Duodenal mucosa (tissue), 2 donors: ENCODE data around the gene SLC39A11.
"Not testable (repeated sequence)": the region's sequence is repeated elsewhere in the genome, so short reads cannot be mapped to it uniquely, and the experiment has no call there.

Experiments
- H3K27ac ChIP-seq: one replicate; pipeline ENCODE4 v1.7.0; 2013; ENCODE audit warnings: low read depth, low read length
- H3K27me3 ChIP-seq, 2 donors: one replicate each; pipeline ENCODE4 v1.7.0; 2013; ENCODE audit warnings: low read length in 2 of 2, control low read depth in 1 of 2; ENCODE audit not compliant: insufficient read depth in 2 of 2, control insufficient read depth in 1 of 2
- H3K36me3 ChIP-seq, 2 donors: one replicate each; pipeline ENCODE4 v1.7.0; 2013; ENCODE audit warnings: low read length in 2 of 2, control low read depth in 1 of 2; ENCODE audit not compliant: insufficient read depth in 2 of 2, control insufficient read depth in 1 of 2
- H3K4me1 ChIP-seq, 2 donors: one replicate each; pipeline ENCODE4 v1.7.0; 2013; ENCODE audit warnings: low read length in 2 of 2, control low read depth in 1 of 2; ENCODE audit not compliant: insufficient read depth in 2 of 2, control insufficient read depth in 1 of 2
- H3K4me3 ChIP-seq, 2 donors: one replicate each; pipeline ENCODE4 v1.7.0; 2013; ENCODE audit warnings: low read length in 2 of 2, low read depth in 1 of 2
- H3K9ac ChIP-seq, 2 donors: one replicate each; pipeline ENCODE4 v1.7.0; 2013; ENCODE audit warnings: low read length in 2 of 2, low read depth in 1 of 2
- H3K9me3 ChIP-seq, 2 donors: one replicate each; pipeline ENCODE4 v1.7.0; 2013; ENCODE audit warnings: low read length in 2 of 2, control low read depth in 1 of 2; ENCODE audit not compliant: control insufficient read depth in 1 of 2

The SLC39A11 gene

GRCh38 chr17:72794152-72794551 lies 298.3 kb downstream of the SLC39A11 start:
- Histone ChIP-seq H3K36me3 (peaks cover 8% of the 10 kb centered on the region in 2 donors), H3K27me3 (no peaks in the 10 kb centered on the region), H3K27ac (no peak overlapping the region), H3K9ac (no peak overlapping the region), H3K4me1 (no peaks in the 10 kb centered on the region), H3K9me3 (peaks cover 0 to 13% of the 10 kb centered on the region in 2 donors), H3K4me3 (no peak overlapping the region)

- Histone ChIP-seq H3K36me3 (peaks cover 4 to 5% of the 10 kb centered on the region in 2 donors), H3K9me3 (peaks cover 0 to 11% of the 10 kb centered on the region in 2 donors), H3K27ac (no peak overlapping the region), H3K9ac (no peak overlapping the region), H3K4me3 (no peak overlapping the region), H3K27me3 (no peaks in the 10 kb centered on the region), H3K4me1 (no peaks in the 10 kb centered on the region)
These were observed 299.7 kb downstream of the SLC39A11 start for GRCh38 chr17:72792771-72793170.

GRCh38 chr17:72790190-72790589 lies 302.3 kb downstream of the SLC39A11 start:
- no peak overlapping the region for H3K4me3 ChIP-seq
- no peaks in the 10 kb centered on the region for H3K4me1 ChIP-seq
- peaks cover 0 to 9% of the 10 kb centered on the region in 2 donors for H3K9me3 ChIP-seq
- no peaks in the 10 kb centered on the region for H3K27me3 ChIP-seq
- peaks cover 1 to 5% of the 10 kb centered on the region in 2 donors for H3K36me3 ChIP-seq
- H3K27ac ChIP-seq: no peak overlapping the region
- no peak overlapping the region for H3K9ac ChIP-seq

DNA sequence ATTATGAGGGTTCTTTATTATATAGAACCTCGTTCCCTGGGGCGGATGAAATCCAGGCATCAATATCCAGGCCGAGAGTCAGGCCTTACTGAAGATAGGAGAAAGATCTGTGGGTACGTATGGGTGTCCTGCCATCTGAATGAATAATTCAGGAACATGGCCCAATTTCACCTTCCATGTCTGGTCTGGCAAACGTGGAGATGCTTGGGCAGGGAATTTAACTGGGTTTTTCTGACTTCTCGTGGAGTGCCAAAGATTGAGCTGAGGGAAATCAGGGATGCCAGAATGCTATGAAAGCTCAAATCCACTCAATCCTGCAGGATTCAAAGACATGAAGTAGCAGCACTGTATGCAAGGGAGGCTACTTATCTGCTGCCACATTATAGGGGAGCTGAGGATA lies 302.8 kb downstream of the SLC39A11 start:
- Histone ChIP-seq H3K27me3 (no peaks in the 10 kb centered on the region), H3K4me3 (no peak overlapping the region), H3K9ac (no peak overlapping the region), H3K36me3 (peaks cover 0 to 5% of the 10 kb centered on the region in 2 donors), H3K4me1 (no peaks in the 10 kb centered on the region), H3K9me3 (peaks cover 0 to 6% of the 10 kb centered on the region in 2 donors), H3K27ac (no peak overlapping the region)

DNA sequence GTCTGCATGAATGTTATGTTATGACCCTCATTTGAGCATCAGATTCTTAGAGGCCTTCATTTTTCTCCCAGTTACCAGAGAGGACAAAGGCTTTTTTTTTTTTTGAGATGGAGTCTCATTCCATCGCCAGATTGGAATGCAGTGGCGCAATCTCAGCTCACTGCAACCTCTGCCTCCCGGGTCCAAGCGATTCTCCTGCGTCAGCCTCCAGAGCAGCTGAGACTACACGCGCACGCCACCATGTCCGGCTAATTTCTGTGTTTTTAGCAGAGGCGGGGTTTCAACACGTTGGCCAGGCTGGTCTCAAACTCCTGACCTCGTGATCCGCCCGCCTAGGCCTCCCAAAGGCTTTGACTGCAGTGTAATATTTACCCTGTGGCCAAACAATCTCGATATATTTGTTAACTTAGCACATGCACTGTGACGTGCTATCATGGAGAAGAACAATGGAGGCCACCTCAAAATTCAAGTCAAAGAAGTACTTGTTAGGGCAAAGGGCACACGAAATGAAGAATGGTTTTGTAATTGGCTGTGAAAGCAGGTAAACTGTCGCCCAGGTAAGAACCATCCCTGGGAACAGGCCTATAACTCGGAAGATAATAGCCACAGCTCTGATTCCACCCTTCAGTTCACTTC lies 303.4 kb downstream of the SLC39A11 start:
- H3K4me1 ChIP-seq: no peaks in the 10 kb centered on the region
- H3K27ac ChIP-seq: no peak overlapping the region
- no peak overlapping the region for H3K9ac ChIP-seq
- peaks cover 0 to 3% of the 10 kb centered on the region in 2 donors for H3K9me3 ChIP-seq
- H3K4me3 ChIP-seq: no peak overlapping the region
- H3K36me3 ChIP-seq: peaks cover 0 to 5% of the 10 kb centered on the region in 2 donors
- H3K27me3 ChIP-seq: no peaks in the 10 kb centered on the region

DNA sequence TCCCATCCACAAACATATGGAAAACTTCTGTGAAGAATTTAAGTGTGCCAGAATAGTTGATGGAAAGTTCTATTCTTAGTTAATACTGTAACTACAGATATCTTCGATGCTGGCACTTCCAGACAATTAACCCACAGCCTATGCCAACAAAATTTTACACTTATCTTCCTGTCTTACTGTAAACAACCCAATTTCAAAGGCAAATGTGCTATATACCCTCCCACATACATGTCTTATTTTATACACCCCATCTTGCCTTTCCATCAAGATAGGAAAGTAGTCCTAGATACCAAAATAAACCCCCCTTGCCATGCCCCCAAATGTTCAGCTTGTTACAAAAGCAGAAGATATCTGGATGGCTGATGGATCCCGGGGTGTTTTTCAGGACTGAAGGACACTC lies 306.3 kb downstream of the SLC39A11 start:
- H3K27me3 ChIP-seq: no peaks in the 10 kb centered on the region
- no peaks in the 10 kb centered on the region for H3K9me3 ChIP-seq
- H3K4me1 ChIP-seq: no peaks in the 10 kb centered on the region
- H3K27ac ChIP-seq: no peak overlapping the region
- H3K36me3 ChIP-seq: no peaks in the 10 kb centered on the region
- no peak overlapping the region for H3K4me3 ChIP-seq
- no peak overlapping the region for H3K9ac ChIP-seq

DNA sequence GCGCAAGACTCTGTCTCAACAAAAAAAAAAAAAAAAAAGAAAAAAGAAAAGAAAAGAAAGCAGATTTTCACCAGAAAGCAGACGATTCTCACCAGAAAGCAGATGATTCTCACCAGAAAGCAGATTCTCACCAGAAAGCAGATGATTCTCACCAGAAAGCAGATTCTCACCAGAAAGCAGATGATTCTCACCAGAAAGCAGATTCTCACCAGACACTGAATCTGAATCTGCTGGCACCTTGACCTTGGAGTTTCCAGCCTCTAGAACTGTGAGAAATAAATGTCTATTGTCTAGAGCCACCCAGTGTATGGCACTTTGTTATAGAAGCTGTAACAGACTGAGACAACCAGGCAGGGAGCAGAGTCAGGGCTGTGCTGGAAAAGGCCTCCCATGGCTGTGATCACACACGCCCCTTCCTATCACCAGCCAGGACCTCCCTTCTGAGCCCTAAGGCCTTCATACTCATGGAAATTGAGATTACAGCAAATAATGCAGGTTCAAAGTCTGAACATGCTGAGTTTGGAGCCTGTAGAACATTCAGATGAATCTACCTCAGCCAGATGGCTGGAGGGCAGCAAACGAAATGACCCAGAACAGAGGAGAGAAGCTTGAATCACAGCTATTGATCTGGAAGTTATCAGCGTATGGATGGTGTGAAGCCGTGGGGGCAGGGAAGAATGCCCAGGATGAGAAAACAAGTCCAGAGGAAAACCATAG lies 309.3 kb downstream of the SLC39A11 start:
- Histone ChIP-seq H3K9ac (no peak overlapping the region), H3K27ac (no peak overlapping the region), H3K9me3 (no peaks in the 10 kb centered on the region), H3K4me3 (no peak overlapping the region), H3K4me1 (no peaks in the 10 kb centered on the region), H3K36me3 (no peaks in the 10 kb centered on the region), H3K27me3 (no peaks in the 10 kb centered on the region)

DNA sequence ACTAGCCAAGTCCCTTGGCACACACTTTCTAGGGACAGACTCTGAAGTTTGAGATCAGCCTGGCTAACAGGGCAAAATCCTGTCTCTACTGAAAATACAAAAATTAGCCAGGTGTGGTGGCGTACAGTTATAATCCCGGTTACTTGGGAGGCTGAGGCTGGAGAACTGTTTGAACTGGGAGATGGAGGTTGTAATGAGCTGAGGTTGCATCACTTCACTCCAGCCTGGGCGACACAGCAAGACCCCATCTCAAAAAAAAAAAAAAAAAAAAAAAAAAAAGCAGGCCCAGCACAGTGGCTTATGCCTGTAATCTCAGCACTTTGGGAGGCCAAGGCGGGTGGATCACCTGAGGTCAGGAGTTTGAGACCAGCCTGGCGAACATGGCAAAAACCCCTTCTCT lies 310.1 kb downstream of the SLC39A11 start:
- H3K4me3 ChIP-seq, H3K9me3 ChIP-seq, H3K4me1 ChIP-seq, H3K9ac ChIP-seq, H3K27ac ChIP-seq, H3K36me3 ChIP-seq, H3K27me3 ChIP-seq: not testable (repeated sequence)

DNA sequence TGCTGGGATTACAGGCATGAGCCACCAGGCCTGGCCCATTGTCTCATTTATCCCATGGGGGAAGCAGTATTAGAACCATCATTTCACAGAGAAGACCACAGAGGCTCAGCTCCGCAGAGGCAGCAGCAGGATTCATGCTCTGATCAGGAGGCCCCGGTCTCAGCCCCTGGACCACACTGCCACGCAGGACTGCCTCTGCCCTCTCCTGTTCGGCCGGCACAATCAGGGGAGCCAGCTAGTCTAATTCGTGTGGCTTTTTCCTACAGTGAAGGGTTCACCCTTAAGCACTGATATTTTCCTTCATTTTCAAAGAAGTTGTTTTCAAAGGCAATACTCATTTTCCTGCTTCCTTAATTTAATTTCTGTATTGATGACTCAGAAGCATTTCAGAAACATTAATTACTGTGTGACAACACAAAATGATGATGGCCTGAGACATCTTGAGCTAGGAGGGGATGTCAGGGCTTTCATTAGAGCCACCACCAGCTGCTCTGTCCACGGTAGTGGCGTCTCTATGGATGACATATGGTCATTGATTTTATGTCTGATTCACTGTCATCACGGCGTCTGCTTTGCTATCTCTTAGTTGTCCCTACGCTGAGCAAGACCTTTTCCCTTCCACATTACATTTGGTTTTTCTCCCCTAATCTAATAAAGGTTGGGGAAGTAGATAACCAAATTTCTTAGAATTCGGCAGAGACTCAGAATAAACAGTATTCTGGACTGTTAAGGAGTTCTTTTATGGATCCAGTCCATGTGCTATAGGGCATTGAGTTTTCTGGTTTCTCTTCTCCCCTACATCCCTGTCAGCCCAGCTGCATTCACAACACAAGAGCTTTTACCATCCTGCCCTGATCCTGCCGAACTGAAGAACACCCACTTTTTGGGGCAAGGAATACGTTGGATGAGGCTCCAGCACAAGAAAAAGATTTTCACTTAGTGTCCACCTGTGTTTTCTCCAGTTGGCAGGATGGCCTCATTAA lies 314.0 kb downstream of the SLC39A11 start:
- Histone ChIP-seq H3K27ac (no peak overlapping the region), H3K9ac (no peak overlapping the region), H3K4me1 (no peaks in the 10 kb centered on the region), H3K9me3 (no peaks in the 10 kb centered on the region), H3K27me3 (no peaks in the 10 kb centered on the region), H3K36me3 (no peaks in the 10 kb centered on the region), H3K4me3 (no peak overlapping the region)

DNA sequence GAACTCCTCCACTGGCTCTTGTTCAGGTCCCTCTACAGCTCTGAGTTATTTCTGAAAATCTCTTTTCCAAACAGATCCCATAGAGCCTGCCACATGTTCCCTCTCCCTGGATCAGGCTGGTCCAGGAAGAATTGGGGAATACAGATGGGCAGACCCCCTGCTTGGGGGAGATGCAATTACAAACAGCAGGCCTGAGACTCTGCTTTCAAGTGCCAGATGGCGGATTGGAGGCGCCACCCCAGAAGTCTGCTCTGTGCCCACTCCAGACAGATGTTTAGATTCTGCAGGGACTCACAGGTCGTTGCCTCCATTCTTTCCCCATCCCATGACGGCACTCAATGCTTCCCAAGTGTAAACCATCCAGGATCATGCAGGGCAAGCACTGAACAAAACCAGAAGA lies 316.6 kb downstream of the SLC39A11 start:
- Histone ChIP-seq H3K36me3 (no peaks in the 10 kb centered on the region), H3K9ac (no peak overlapping the region), H3K27ac (no peak overlapping the region), H3K9me3 (no peaks in the 10 kb centered on the region), H3K4me3 (no peak overlapping the region), H3K27me3 (no peaks in the 10 kb centered on the region), H3K4me1 (no peaks in the 10 kb centered on the region)
